Anterior cingulate cortex (tissue), 58 donors: Measurements from ENCODE around the gene TCP11L1.
"Not testable (repeated sequence)": the region's sequence is repeated elsewhere in the genome, so short reads cannot be mapped to it uniquely, and the experiment has no call there.

ENCODE experiments used
- DNase-seq, 58 donors: peaks; one replicate each; lab custom pipeline; 2025; lab: John Stamatoyannopoulos, UW

Gene TCP11L1

GRCh38 chr11:33064033-33064825, 24.9 kb downstream of the TCP11L1 start:
- peak in 1 of 58 donors; percentile 15 for DNase-seq

- no peak for DNase-seq
Observed at GRCh38 chr11:33064866-33065265, 25.5 kb downstream of the TCP11L1 start.

GRCh38 chr11:33065445-33066178, 26.2 kb downstream of the TCP11L1 start:
- DNase-seq, result peak in 47 of 58 donors; percentile 5 to 67 (median 24)

DNA sequence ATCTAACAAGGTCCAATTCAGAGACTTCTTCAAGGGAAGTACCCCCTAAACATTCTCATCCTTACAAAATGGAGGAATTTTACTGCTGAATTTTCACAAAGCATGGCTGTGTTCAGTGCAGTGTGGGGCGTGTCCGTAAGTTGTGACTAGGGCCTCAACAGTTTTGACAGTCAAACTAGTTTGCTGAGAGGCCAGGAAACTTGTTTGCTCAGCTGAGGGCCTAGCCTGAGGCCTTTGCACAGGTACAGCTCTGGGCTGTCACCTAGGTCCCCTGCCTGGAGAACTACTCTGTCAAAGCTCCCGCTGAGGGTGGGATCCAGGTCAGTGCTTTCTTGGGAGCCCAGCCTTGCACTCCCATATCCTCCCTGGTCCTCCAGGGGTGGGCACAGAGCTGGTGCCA, 27.9 kb downstream of the TCP11L1 start:
- DNase-seq, result no peak

GRCh38 chr11:33068611-33069340, 29.4 kb downstream of the TCP11L1 start:
- no peak for DNase-seq

DNA sequence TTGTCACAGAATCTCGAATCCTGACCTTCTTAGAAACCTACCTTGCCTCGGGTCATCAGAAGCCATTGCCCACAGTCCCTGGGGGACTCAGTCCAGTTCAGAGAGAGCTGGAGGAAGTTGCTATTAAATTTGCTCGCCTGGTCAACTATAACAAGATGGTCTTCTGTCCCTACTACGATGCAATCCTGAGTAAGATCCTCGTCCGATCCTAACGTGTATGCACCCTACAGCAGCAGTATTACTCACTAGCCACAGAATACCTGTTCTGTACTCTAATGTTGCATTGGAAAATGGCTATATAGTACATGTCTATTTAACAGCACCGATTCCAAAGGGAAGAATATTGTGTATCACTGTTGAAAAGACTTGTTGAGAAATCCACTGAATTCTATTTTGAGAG, 33.1 kb downstream of the TCP11L1 start:
- no peak for DNase-seq

DNA sequence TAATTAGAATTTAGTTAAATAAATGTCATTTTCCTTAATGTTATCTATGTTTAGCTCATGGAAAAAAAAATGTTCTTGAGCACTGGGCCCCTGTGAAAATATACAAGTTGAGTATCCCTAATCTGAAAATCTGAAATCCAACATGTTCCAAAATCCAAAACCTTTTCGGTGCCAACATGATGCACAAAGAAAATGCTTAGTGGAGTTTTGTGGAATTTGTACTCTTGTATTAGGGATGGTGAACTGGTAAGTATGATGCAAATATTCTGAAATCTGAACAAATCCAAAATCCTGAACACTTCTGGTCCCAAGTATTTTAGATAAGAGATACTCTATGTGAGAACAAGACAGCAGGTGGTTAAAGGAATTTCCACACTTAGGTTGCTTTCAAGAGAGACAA, 44.5 kb downstream of the TCP11L1 start:
- no peak for DNase-seq

GRCh38 chr11:33086017-33086416, 46.6 kb downstream of the TCP11L1 start:
- DNase-seq, result no peak

GRCh38 chr11:33089776-33090175, 50.4 kb downstream of the TCP11L1 start:
- DNase-seq, result no peak

DNA sequence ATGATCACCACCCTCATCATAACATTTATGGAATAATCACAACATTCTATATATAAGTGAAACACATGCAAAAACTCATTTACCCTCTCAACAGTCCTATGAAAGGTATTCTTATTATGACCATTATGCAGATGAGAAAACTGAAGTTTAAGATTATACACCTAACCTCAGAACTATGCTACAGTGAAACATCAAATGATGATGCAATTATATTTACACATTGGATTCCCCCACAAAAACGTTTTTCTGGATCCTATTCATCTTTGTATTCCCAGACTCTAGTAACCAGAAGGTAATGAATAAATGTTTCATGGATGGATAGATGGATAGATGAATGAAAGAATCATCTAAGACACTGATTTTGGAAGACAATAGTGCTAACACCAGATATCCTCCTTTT, 54.8 kb downstream of the TCP11L1 start:
- no peak for DNase-seq

- DNase-seq, result no peak
Observed at GRCh38 chr11:33103836-33104235, 64.5 kb downstream of the TCP11L1 start.

- DNase-seq, result no peak
Observed at GRCh38 chr11:33109294-33109895, 70.0 kb downstream of the TCP11L1 start.

- no peak for DNase-seq
Observed at GRCh38 chr11:33110083-33110482, 70.7 kb downstream of the TCP11L1 start.

- DNase-seq, result no peak
Observed at GRCh38 chr11:33116535-33116934, 77.2 kb downstream of the TCP11L1 start.

DNA sequence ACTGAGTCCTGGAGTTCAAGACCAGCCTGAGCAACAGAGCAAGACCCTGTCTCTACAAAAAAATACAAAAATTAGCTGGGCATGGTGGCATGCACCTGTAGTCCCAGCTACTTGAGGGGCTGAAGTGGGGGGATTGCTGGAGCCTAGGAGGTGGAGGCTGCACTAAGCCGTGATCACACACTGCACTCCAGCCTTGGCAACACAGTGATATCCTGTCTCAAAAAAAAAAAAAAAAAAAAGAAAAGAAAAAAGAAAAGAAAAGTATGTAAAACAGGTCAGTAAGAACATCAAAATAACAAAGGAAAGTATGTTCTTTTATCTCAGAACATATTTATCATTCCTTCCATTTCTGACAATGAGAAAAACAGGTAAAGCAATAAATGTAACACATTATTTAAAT, 83.3 kb downstream of the TCP11L1 start:
- not testable (repeated sequence) for DNase-seq
